ENCODE measurements around the gene SEMA5B. TPM values are rescaled to one million over a fixed set of nuclear protein-coding genes. Genes with fewer than 3 reads are reported as not detected.

SEMA5B gene
- total RNA-seq, 1 experiment from 2014 or later: 9.4 TPM

GRCh38 chr3:123021996-123022510 is 5.5 kb downstream of the SEMA5B start:
- no peak overlapping the region for H3K27ac ChIP-seq (ENCODE audit: insufficient read length, low read depth, low read length)
- H3K4me2 ChIP-seq (ENCODE audit: insufficient read depth, insufficient read length, low read length): peak overlapping the region; percentile 14
- no peaks in the 10 kb centered on the region for H4K20me1 ChIP-seq (ENCODE audit: control insufficient read depth, insufficient read depth, insufficient read length)
- H2BK12ac ChIP-seq (ENCODE audit: insufficient read length, low read depth, low read length): no peak overlapping the region
- no peaks in the 10 kb centered on the region for H3K9me3 ChIP-seq (ENCODE audit: control insufficient read depth, low read depth, low read length)
- H2BK15ac ChIP-seq (ENCODE audit: low read depth, low read length): no peak overlapping the region
- H4K8ac ChIP-seq (replicated peaks; ENCODE audit: insufficient read length, low read depth, low read length): no peak overlapping the region
- H3K9ac ChIP-seq (ENCODE audit: extremely low read depth, insufficient read length, low read length): no peak overlapping the region
- H3K23ac ChIP-seq (ENCODE audit: insufficient read length, low read depth, low read length): no peak overlapping the region
- WGBS (ENCODE audit: extremely low coverage, insufficient read length, low lambda C conversion rate): no CpG with 5 or more reads among the region's 7 CpGs
- no peak overlapping the region for H3T11ph ChIP-seq (ENCODE audit: low read length)
- no peak overlapping the region for H2AFZ ChIP-seq (ENCODE audit: low read length)
- H3K23me2 ChIP-seq (ENCODE audit: insufficient read length, low read depth, low read length, poor library complexity, severe bottlenecking): peaks cover 14% of the 10 kb centered on the region
- H3K14ac ChIP-seq (ENCODE audit: insufficient read depth, low read length): no peak overlapping the region
- H3K79me1 ChIP-seq (ENCODE audit: insufficient read depth, low read depth, low read length, poor library complexity, severe bottlenecking): no peaks in the 10 kb centered on the region
- no peak overlapping the region for H3K4ac ChIP-seq (ENCODE audit: low read depth, low read length)
- Mint-ChIP-seq H3K27ac (peak overlapping the region in 2 of 3 experiments; percentile 20 to 46; a peak in 2 of 7 replicates), H3K9me3 (no peaks in the 10 kb centered on the region; a peak in 1 of 5 replicates), H3K4me3 (peak overlapping the region in 1 of 2 experiments; percentile 50; a peak in 2 of 5 replicates), H3K4me1 (peaks cover 41 to 60% of the 10 kb centered on the region in 2 experiments), H3K36me3 (ENCODE audit: insufficient read depth in 1 of 3, low read depth in 3 of 3) (peaks cover 0 to 6% (median 0%) of the 10 kb centered on the region in 3 experiments; a peak in 3 of 7 replicates), H3K27me3 (ENCODE audit: low read depth) (peaks cover 60% of the 10 kb centered on the region)
- TF ChIP-seq CTCF (conservative IDR thresholded peaks at IDR 0.05): no peak
- H3K18ac ChIP-seq (ENCODE audit: insufficient read length, low read depth, low read length): no peak overlapping the region
- H3K4me1 ChIP-seq (ENCODE audit: insufficient read depth, low read length): peaks cover 22% of the 10 kb centered on the region; the same call in 1 of the 2 replicates
- no peak for DNase-seq
- H2BK120ac ChIP-seq (ENCODE audit: low read depth, low read length, poor library complexity, severe bottlenecking): no peak overlapping the region
- H2BK20ac ChIP-seq (ENCODE audit: low read depth, low read length, poor library complexity, severe bottlenecking): no peak overlapping the region
- no peak overlapping the region for H2AK5ac ChIP-seq (ENCODE audit: insufficient read length, low read length)
- H3K56ac ChIP-seq (ENCODE audit: insufficient read length, low read depth, low read length): no peak overlapping the region
- H4K5ac ChIP-seq (ENCODE audit: insufficient read length, low read depth, low read length): no peak overlapping the region
- H3K79me2 ChIP-seq (ENCODE audit: insufficient read depth, low read length): no peaks in the 10 kb centered on the region
- no peak overlapping the region for H4K91ac ChIP-seq (ENCODE audit: insufficient read length, low read depth, low read length)
- no peak overlapping the region for H2BK5ac ChIP-seq (ENCODE audit: insufficient read length, low read length)
- H3K27me3 ChIP-seq (ENCODE audit: insufficient read depth, low read length): peaks cover 7% of the 10 kb centered on the region; the same call in 1 of the 2 replicates

Data from H9 (cell line).